GM10847 (cell line): ENCODE results near the gene SETX.

ENCODE experiments used
- POLR2A ChIP-seq: IDR thresholded peaks from 2 replicates; pipeline ENCODE4 v1.6.1; 2011; ENCODE audit not compliant: insufficient read length; ENCODE audit errors: extremely low read depth

The SETX gene

GRCh38 chr9:132365986-132366385, 11.2 kb upstream of the SETX start:
- TF ChIP-seq POLR2A: no peak

GRCh38 chr9:132364068-132364467, 9.3 kb upstream of the SETX start:
- TF ChIP-seq POLR2A: no peak

GRCh38 chr9:132357764-132358163, 3.0 kb upstream of the SETX start:
- no peak for TF ChIP-seq POLR2A

- TF ChIP-seq POLR2A: no peak
These were observed 1.6 kb upstream of the SETX start for GRCh38 chr9:132356324-132356924.

GRCh38 chr9:132351404-132352045, 3.3 kb downstream of the SETX start:
- TF ChIP-seq POLR2A: no peak

- TF ChIP-seq POLR2A: no peak
These were observed 3.9 kb downstream of the SETX start for GRCh38 chr9:132350861-132351315.

GRCh38 chr9:132348676-132349075, 6.1 kb downstream of the SETX start:
- no peak for TF ChIP-seq POLR2A

GRCh38 chr9:132346177-132346576, 8.6 kb downstream of the SETX start:
- TF ChIP-seq POLR2A: no peak

- TF ChIP-seq POLR2A: no peak
These were observed 13.5 kb downstream of the SETX start for GRCh38 chr9:132341177-132341840.

GRCh38 chr9:132334364-132334763, 20.4 kb downstream of the SETX start:
- TF ChIP-seq POLR2A: no peak

- TF ChIP-seq POLR2A: no peak
These were observed 21.2 kb downstream of the SETX start for GRCh38 chr9:132333556-132333955.

- no peak for TF ChIP-seq POLR2A
These were observed 26.2 kb downstream of the SETX start for GRCh38 chr9:132328580-132328979.

GRCh38 chr9:132327537-132327936, 27.2 kb downstream of the SETX start:
- no peak for TF ChIP-seq POLR2A

GRCh38 chr9:132324425-132324824, 30.4 kb downstream of the SETX start:
- TF ChIP-seq POLR2A: no peak

GRCh38 chr9:132319421-132320110, 35.2 kb downstream of the SETX start:
- no peak for TF ChIP-seq POLR2A

GRCh38 chr9:132312873-132313272, 41.9 kb downstream of the SETX start:
- no peak for TF ChIP-seq POLR2A

- TF ChIP-seq POLR2A: no peak
These were observed 42.4 kb downstream of the SETX start for GRCh38 chr9:132312426-132312825.

- TF ChIP-seq POLR2A: no peak
These were observed 42.8 kb downstream of the SETX start for GRCh38 chr9:132311978-132312377.
